ENCODE data around the gene ADGRG4.

DNA sequence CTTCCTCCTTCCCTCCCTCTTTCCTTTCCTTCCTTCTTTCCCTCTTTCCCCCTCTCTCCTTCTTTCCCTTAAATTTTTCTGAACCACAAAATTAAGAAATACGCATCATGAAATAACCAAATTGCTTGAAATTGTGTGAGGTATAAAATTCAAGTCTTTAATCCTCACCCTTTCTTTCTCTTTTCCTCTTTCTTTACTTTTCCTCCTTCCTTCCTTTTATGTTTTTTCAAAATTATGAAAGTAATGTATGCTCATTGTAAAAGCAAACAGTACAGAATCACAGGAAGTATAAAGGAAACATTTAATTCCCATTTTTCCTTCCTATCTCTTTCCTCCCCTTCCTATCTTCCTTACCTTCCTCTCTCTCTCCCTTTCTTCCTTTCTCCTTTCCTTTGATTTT, 5.4 kb downstream of the ADGRG4 start:
- TF ChIP-seq POLR2AphosphoS5 (IDR thresholded peaks at IDR 0.05; ENCODE audit: borderline replicate concordance, low read depth, low read length): no peak
- TF ChIP-seq EZH2 (IDR thresholded peaks at IDR 0.05): no peak
